ENCODE measurements around the gene SLC35F4. TPM values are rescaled to one million over a fixed set of nuclear protein-coding genes. Genes with fewer than 3 reads are reported as not detected.

The SLC35F4 gene
- total RNA-seq, 1 experiment from 2014 or later: not detected

DNA sequence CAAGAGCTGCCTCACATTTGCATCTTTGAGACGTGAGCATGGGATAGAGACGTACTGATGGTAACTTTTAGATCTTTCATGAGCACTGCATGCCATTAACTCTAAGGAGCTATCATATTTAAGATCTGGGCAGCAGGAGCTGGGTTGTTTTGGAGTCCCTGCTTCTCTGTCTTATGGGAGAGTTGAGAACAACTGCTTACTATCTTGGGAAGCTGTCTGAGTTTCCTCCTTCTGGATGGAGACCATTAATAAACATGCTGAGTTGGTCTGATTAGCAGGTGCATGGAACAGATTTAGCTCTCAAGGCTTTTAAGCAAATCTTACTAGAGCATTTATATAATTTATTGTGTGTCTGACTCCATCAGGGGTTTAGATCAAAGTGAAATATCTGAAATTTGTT, 252.9 kb downstream of the SLC35F4 start:
- no peaks in the 10 kb centered on the region for H3K79me2 ChIP-seq (ENCODE audit: low read length)
- no peaks in the 10 kb centered on the region for H3K36me3 ChIP-seq (ENCODE audit: insufficient read depth, low read length)
- no peak overlapping the region for H3K4me2 ChIP-seq (ENCODE audit: low read depth, low read length, poor library complexity, severe bottlenecking)
- H3K27ac ChIP-seq (ENCODE audit: low read length): no peak overlapping the region
- H3K9me3 ChIP-seq (ENCODE audit: low read length): no peaks in the 10 kb centered on the region
- no peaks in the 10 kb centered on the region for H3K27me3 ChIP-seq (ENCODE audit: low read length)
- DNase-seq: no peak
- no peak overlapping the region for H2AFZ ChIP-seq (ENCODE audit: low read length)
- H3K9me2 ChIP-seq (replicated peaks; ENCODE audit: insufficient read depth, low read length): no peaks in the 10 kb centered on the region
- no peak overlapping the region for H3K4me3 ChIP-seq (ENCODE audit: low read length)
- no peaks in the 10 kb centered on the region for H4K20me1 ChIP-seq (ENCODE audit: insufficient read depth, low read depth, low read length)
- H3K4me1 ChIP-seq (ENCODE audit: low read length): no peaks in the 10 kb centered on the region
- H3K9ac ChIP-seq (ENCODE audit: low read length): no peak overlapping the region

DNA sequence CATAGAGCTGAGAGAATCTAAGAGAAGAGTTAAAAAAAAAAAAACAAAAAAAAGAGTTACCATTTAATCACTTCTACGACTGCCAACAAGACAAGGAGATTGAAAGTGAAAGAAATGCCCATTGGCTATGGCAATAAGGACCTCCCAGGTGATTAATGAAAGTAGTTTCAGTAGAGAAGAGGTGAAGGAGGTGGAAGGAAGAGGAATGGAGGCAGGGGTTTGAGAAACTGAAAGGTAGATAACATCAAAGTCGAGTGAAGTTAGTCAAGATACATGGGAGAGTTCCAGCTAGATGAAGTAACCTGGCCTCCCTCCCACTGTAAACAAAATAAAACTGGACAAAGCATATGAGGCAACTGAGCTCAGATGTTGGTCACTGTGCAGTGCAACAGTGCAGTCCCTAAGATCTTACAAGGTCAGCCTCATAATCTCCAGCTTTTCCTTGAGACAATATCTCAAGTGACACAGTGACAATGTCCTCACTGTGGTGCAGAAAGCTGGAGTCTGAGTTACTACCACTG, 254.3 kb downstream of the SLC35F4 start:
- Histone ChIP-seq H3K4me1 (ENCODE audit: low read length) (no peaks in the 10 kb centered on the region), H3K9me3 (ENCODE audit: low read length) (no peaks in the 10 kb centered on the region), H3K4me2 (ENCODE audit: low read depth, low read length, poor library complexity, severe bottlenecking) (no peak overlapping the region), H3K27me3 (ENCODE audit: low read length) (no peaks in the 10 kb centered on the region), H3K36me3 (ENCODE audit: insufficient read depth, low read length) (no peaks in the 10 kb centered on the region), H3K4me3 (ENCODE audit: low read length) (no peak overlapping the region), H3K9ac (ENCODE audit: low read length) (no peak overlapping the region), H3K79me2 (ENCODE audit: low read length) (no peaks in the 10 kb centered on the region), H3K27ac (ENCODE audit: low read length) (no peak overlapping the region), H2AFZ (ENCODE audit: low read length) (no peak overlapping the region), H4K20me1 (ENCODE audit: insufficient read depth, low read depth, low read length) (no peaks in the 10 kb centered on the region), H3K9me2 (replicated peaks; ENCODE audit: insufficient read depth, low read length) (no peaks in the 10 kb centered on the region)
- no peak for DNase-seq

DNA sequence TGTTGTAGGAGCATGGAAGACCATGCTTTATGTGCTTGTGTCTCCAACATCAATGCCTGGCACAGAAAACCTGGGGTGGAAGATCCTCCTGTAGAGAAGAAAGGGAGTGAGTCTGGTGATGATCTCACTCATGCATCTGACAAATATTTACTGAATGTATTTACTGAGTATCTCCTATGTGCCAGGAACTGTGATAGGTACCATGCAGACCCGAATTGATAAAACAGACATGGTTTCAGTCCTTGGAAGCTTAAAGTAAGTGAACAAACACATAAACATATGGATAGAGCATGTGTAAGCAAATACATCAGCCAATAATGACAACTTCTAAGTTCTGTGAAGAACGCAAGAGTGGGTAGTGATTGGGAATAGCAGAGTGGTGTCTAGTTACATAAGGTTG, 255.3 kb downstream of the SLC35F4 start:
- Histone ChIP-seq H3K4me2 (ENCODE audit: low read depth, low read length, poor library complexity, severe bottlenecking) (no peak overlapping the region), H3K9me3 (ENCODE audit: low read length) (no peaks in the 10 kb centered on the region), H3K4me3 (ENCODE audit: low read length) (no peak overlapping the region), H3K9me2 (replicated peaks; ENCODE audit: insufficient read depth, low read length) (no peaks in the 10 kb centered on the region), H4K20me1 (ENCODE audit: insufficient read depth, low read depth, low read length) (no peaks in the 10 kb centered on the region), H3K27ac (ENCODE audit: low read length) (no peak overlapping the region), H2AFZ (ENCODE audit: low read length) (no peak overlapping the region), H3K27me3 (ENCODE audit: low read length) (no peaks in the 10 kb centered on the region), H3K79me2 (ENCODE audit: low read length) (no peaks in the 10 kb centered on the region), H3K36me3 (ENCODE audit: insufficient read depth, low read length) (no peaks in the 10 kb centered on the region), H3K9ac (ENCODE audit: low read length) (no peak overlapping the region), H3K4me1 (ENCODE audit: low read length) (no peaks in the 10 kb centered on the region)
- no peak for DNase-seq

DNA sequence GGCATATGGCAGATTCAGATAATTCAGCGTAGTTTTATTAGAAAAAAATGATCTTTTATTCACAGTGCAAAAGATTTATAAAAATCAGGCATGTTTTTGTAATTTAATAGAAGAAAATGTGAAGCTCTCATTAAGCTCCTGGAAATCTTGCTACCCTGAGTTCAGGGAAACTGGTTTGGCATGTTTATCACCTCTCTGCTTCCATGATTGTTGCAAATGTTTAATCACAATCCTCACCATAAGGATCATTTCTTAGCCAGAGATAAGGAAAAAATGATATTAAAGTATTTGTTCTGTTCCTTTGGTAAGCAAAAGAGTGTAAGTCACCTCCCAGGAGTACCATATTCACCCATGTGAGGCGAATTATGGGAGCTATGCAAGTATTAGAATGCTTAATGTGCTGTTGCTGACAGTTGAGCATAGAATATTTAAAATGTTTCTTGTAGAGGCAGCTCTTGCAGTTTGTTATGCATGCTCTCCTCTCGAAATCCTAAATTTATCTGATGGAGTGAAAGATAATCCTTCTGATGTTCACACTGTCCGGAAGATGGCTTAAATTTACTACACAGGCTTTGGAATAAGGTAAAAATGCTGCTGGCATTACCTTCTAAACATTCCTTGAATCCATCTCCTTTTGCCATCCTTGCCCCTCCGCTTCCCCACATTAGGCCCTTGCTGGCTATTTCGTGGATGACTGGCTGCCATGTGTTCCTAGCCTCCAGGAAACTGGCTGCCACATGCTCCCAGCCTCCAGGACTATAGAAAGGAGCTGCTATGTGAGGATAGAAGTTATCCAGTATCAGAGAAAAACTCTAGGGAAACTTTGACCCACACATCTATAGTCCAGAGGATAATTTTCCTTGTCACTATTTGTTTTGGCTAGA, 256.5 kb downstream of the SLC35F4 start:
- no peaks in the 10 kb centered on the region for H3K9me3 ChIP-seq (ENCODE audit: low read length)
- H3K27ac ChIP-seq (ENCODE audit: low read length): no peak overlapping the region
- no peaks in the 10 kb centered on the region for H3K27me3 ChIP-seq (ENCODE audit: low read length)
- no peak overlapping the region for H3K4me3 ChIP-seq (ENCODE audit: low read length)
- H3K36me3 ChIP-seq (ENCODE audit: insufficient read depth, low read length): no peaks in the 10 kb centered on the region
- H3K79me2 ChIP-seq (ENCODE audit: low read length): no peaks in the 10 kb centered on the region
- H3K9ac ChIP-seq (ENCODE audit: low read length): no peak overlapping the region
- no peak overlapping the region for H2AFZ ChIP-seq (ENCODE audit: low read length)
- no peak for DNase-seq
- no peaks in the 10 kb centered on the region for H3K4me1 ChIP-seq (ENCODE audit: low read length)
- no peak overlapping the region for H3K4me2 ChIP-seq (ENCODE audit: low read depth, low read length, poor library complexity, severe bottlenecking)
- H3K9me2 ChIP-seq (replicated peaks; ENCODE audit: insufficient read depth, low read length): no peaks in the 10 kb centered on the region
- H4K20me1 ChIP-seq (ENCODE audit: insufficient read depth, low read depth, low read length): no peaks in the 10 kb centered on the region

DNA sequence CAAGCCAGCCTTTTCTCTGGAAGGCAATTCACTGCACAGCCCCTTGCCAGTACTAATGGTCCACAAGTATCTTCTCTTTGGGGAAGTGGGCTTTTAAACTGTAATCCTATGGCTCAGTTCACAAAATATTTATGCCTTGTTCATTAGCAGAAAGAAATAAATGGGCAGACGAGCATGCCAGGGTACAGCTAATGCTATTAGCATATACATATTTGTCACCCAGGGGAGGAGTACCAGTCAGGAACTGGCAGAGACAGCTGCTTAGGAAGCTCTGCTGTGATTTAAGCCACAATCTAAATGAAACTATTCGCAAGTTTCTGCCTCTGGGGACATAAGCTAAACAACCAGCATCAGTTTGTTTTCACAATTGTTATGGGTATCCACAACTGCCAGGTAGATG, 258.8 kb downstream of the SLC35F4 start:
- no peak for DNase-seq
- H3K27ac ChIP-seq (ENCODE audit: low read length): no peak overlapping the region
- no peaks in the 10 kb centered on the region for H3K79me2 ChIP-seq (ENCODE audit: low read length)
- no peak overlapping the region for H2AFZ ChIP-seq (ENCODE audit: low read length)
- no peaks in the 10 kb centered on the region for H3K27me3 ChIP-seq (ENCODE audit: low read length)
- no peak overlapping the region for H3K4me2 ChIP-seq (ENCODE audit: low read depth, low read length, poor library complexity, severe bottlenecking)
- no peaks in the 10 kb centered on the region for H3K9me3 ChIP-seq (ENCODE audit: low read length)
- H3K4me1 ChIP-seq (ENCODE audit: low read length): no peaks in the 10 kb centered on the region
- no peak overlapping the region for H3K9ac ChIP-seq (ENCODE audit: low read length)
- no peaks in the 10 kb centered on the region for H3K9me2 ChIP-seq (replicated peaks; ENCODE audit: insufficient read depth, low read length)
- H3K36me3 ChIP-seq (ENCODE audit: insufficient read depth, low read length): no peaks in the 10 kb centered on the region
- H3K4me3 ChIP-seq (ENCODE audit: low read length): no peak overlapping the region
- H4K20me1 ChIP-seq (ENCODE audit: insufficient read depth, low read depth, low read length): no peaks in the 10 kb centered on the region

DNA sequence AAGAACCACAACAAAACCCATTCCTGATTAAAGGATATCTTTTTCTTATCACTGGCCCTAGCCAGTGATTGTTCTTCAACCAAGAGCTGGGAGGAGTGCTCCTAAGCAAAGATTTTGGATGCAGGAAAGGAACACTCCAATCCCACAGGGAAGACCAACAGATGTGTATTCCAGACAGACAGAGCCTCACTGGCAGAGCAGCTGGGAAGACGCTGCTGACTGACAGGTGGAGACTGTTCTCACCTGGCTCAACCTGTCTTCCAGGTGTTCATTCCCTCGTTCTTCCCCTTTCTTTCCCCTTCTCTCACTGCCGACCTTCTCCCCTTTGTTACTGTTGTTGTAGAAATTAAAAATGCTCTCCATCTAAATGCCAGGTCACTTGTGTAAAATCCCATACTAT, 282.5 kb downstream of the SLC35F4 start:
- Histone ChIP-seq H4K20me1 (ENCODE audit: insufficient read depth, low read depth, low read length) (no peaks in the 10 kb centered on the region), H3K9ac (ENCODE audit: low read length) (no peak overlapping the region), H3K79me2 (ENCODE audit: low read length) (no peaks in the 10 kb centered on the region), H3K36me3 (ENCODE audit: insufficient read depth, low read length) (no peaks in the 10 kb centered on the region), H3K4me2 (ENCODE audit: low read depth, low read length, poor library complexity, severe bottlenecking) (no peak overlapping the region), H3K4me3 (ENCODE audit: low read length) (no peak overlapping the region), H3K27me3 (ENCODE audit: low read length) (no peaks in the 10 kb centered on the region), H2AFZ (ENCODE audit: low read length) (no peak overlapping the region), H3K4me1 (ENCODE audit: low read length) (no peaks in the 10 kb centered on the region), H3K9me3 (ENCODE audit: low read length) (no peaks in the 10 kb centered on the region), H3K9me2 (replicated peaks; ENCODE audit: insufficient read depth, low read length) (no peaks in the 10 kb centered on the region), H3K27ac (ENCODE audit: low read length) (no peak overlapping the region)
- no peak for DNase-seq

DNA sequence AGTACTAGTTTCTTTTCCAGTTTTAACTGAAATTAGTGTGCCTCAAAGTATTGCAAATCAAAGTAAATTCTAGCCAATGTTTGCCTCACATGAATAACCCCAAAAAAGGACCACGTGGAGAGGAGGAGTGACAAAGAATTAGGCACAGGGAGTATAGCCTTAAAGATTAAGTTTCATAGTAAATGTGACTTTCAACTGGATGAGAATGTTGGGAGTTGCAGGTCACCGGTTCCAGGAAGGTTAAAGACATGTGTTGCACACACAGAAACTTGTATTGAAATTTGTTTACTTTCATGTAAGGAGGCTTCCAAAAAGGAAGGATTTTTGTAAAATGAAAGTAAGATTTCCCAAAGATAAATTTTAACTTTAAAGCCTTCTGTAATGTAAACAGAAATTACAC, 283.1 kb downstream of the SLC35F4 start:
- Histone ChIP-seq H3K36me3 (ENCODE audit: insufficient read depth, low read length) (no peaks in the 10 kb centered on the region), H3K4me2 (ENCODE audit: low read depth, low read length, poor library complexity, severe bottlenecking) (no peak overlapping the region), H2AFZ (ENCODE audit: low read length) (no peak overlapping the region), H3K9ac (ENCODE audit: low read length) (no peak overlapping the region), H3K27ac (ENCODE audit: low read length) (no peak overlapping the region), H3K9me3 (ENCODE audit: low read length) (no peaks in the 10 kb centered on the region), H4K20me1 (ENCODE audit: insufficient read depth, low read depth, low read length) (no peaks in the 10 kb centered on the region), H3K27me3 (ENCODE audit: low read length) (no peaks in the 10 kb centered on the region), H3K4me3 (ENCODE audit: low read length) (no peak overlapping the region), H3K9me2 (replicated peaks; ENCODE audit: insufficient read depth, low read length) (no peaks in the 10 kb centered on the region), H3K4me1 (ENCODE audit: low read length) (no peaks in the 10 kb centered on the region), H3K79me2 (ENCODE audit: low read length) (no peaks in the 10 kb centered on the region)
- DNase-seq: no peak

DNA sequence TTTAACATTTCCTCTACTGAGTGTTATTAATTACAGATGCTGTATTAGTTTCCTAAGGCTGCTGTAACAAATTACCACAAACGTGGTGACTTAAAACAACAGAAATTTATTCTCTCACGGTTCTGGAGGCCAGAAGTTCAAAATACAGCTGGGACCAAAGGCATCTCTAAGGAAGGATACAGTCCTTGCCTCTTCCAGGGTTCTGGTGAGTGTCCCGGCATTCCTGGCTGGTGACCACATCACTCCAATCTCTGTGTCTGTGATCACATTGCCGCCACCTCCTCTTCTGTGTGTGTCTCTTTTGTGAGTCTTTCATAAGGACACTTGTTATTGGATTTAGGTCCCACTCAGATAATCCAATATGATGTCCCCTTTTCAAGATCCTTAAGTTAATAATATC, 287.1 kb downstream of the SLC35F4 start:
- H3K4me3 ChIP-seq (ENCODE audit: low read length): no peak overlapping the region
- no peaks in the 10 kb centered on the region for H4K20me1 ChIP-seq (ENCODE audit: insufficient read depth, low read depth, low read length)
- no peak for DNase-seq
- no peak overlapping the region for H3K4me2 ChIP-seq (ENCODE audit: low read depth, low read length, poor library complexity, severe bottlenecking)
- H3K36me3 ChIP-seq (ENCODE audit: insufficient read depth, low read length): no peaks in the 10 kb centered on the region
- no peaks in the 10 kb centered on the region for H3K4me1 ChIP-seq (ENCODE audit: low read length)
- H3K9me2 ChIP-seq (replicated peaks; ENCODE audit: insufficient read depth, low read length): no peaks in the 10 kb centered on the region
- no peaks in the 10 kb centered on the region for H3K9me3 ChIP-seq (ENCODE audit: low read length)
- no peaks in the 10 kb centered on the region for H3K79me2 ChIP-seq (ENCODE audit: low read length)
- H2AFZ ChIP-seq (ENCODE audit: low read length): no peak overlapping the region
- no peak overlapping the region for H3K27ac ChIP-seq (ENCODE audit: low read length)
- no peak overlapping the region for H3K9ac ChIP-seq (ENCODE audit: low read length)
- no peaks in the 10 kb centered on the region for H3K27me3 ChIP-seq (ENCODE audit: low read length)
